OCI-LY7 (cell line): ENCODE results near the gene ARL4D. TPM values are rescaled to one million over a fixed set of nuclear protein-coding genes. Genes with fewer than 3 reads are reported as not detected.

Experiments used
- BruUV-seq: library from RNA; stranded (reverse); fragments of 400-500 nt; replicated peaks from 2 replicates; lab custom pipeline; 2021; lab: Mats Ljungman, UMichigan
- CTCF ChIA-PET: fragments of 300-600 bp; sonication (Branson Sonifier 250); formaldehyde crosslinking; loops from one replicate; lab custom pipeline; 2022; ENCODE audit warnings: antibody characterized with exemption; ENCODE audit not compliant: unreplicated experiment; lab: Charles Lee
- POLR2A ChIA-PET: fragments of 300-600 bp; sonication (Branson Sonifier 250); formaldehyde crosslinking; loops from one replicate; lab custom pipeline; 2022; ENCODE audit warnings: antibody characterized with exemption; lab: Charles Lee
- DNase-seq: peaks from one replicate; pipeline ENCODE4 v3.0.0-alpha.2; 2015; ENCODE audit warnings: low spot score
- H2AFZ ChIP-seq: fragments of 200-600 bp; sonication (generic), shearing (Covaris generic); 2 replicates; pipeline ENCODE4 v1.6.1; 2014; ENCODE audit warnings: mild to moderate bottlenecking, antibody characterized with exemption, low read length, moderate library complexity
- H3K27ac ChIP-seq: fragments of 200-600 bp; sonication (generic); 2 replicates; pipeline ENCODE4 v1.5.1; 2014; ENCODE audit warnings: mixed run types, low read depth, mild to moderate bottlenecking, moderate library complexity, low read length, inconsistent platforms; ENCODE audit not compliant: poor library complexity, severe bottlenecking
- H3K36me3 ChIP-seq: fragments of 200-600 bp; sonication (generic); 2 replicates; pipeline ENCODE4 v1.6.1; 2014; ENCODE audit warnings: mild to moderate bottlenecking, antibody characterized with exemption, low read length, moderate library complexity, mixed read lengths; ENCODE audit not compliant: insufficient read depth
- H3K4me1 ChIP-seq: fragments of 200-600 bp; sonication (generic); 2 replicates; pipeline ENCODE4 v1.5.1; 2014; ENCODE audit warnings: mild to moderate bottlenecking, low read length; ENCODE audit not compliant: insufficient read depth, poor library complexity, severe bottlenecking
- H3K4me2 ChIP-seq: fragments of 200-600 bp; sonication (generic); 2 replicates; pipeline ENCODE4 v1.6.1; 2014; ENCODE audit warnings: mild to moderate bottlenecking, low read length
- H3K4me3 ChIP-seq: fragments of 200-600 bp; sonication (generic); 2 replicates; pipeline ENCODE4 v1.5.1; 2014; ENCODE audit warnings: mild to moderate bottlenecking, low read depth, low read length; ENCODE audit not compliant: poor library complexity, severe bottlenecking
- H3K79me2 ChIP-seq: fragments of 200-600 bp; sonication (generic); 2 replicates; pipeline ENCODE4 v1.6.1; 2016; ENCODE audit warnings: low read depth, mild to moderate bottlenecking, low read length, moderate library complexity, mixed read lengths; ENCODE audit not compliant: insufficient read depth
- H3K9me2 ChIP-seq: fragments of 200-600 bp; sonication (generic); 2 replicates; pipeline ENCODE4 v1.6.1; 2016; ENCODE audit warnings: mild to moderate bottlenecking, low read length, mixed read lengths; ENCODE audit not compliant: insufficient read depth
- H3K9me3 ChIP-seq: fragments of 200-600 bp; sonication (generic); 2 replicates; pipeline ENCODE4 v1.6.1; 2014; ENCODE audit warnings: mild to moderate bottlenecking, mixed run types, low read length, mixed read lengths
- H4K20me1 ChIP-seq: fragments of 200-600 bp; sonication (generic); 2 replicates; pipeline ENCODE4 v1.6.1; 2014; ENCODE audit warnings: mild to moderate bottlenecking, antibody characterized with exemption, low read length, moderate library complexity, mixed read lengths; ENCODE audit not compliant: insufficient read depth
- EZH2phosphoT487 ChIP-seq: fragments of 200-600 bp; sonication (generic); IDR thresholded peaks from 2 replicates; pipeline ENCODE4 v1.6.1; 2018; ENCODE audit warnings: low read depth, borderline replicate concordance, mild to moderate bottlenecking, mixed run types, antibody characterized with exemption, low read length, moderate library complexity, mixed read lengths
- intact Hi-C: fragments of 100-400 bp; cut with micrococcal nuclease; formaldehyde crosslinking; loops from one replicate; pipeline ENCODE4 v1.10.0; 2022; ENCODE audit not compliant: unreplicated experiment
- total RNA-seq, 2 experiments: library from RNA; depleted of rRNA in 1 of 2; stranded (reverse); fragments of >200 nt in 1 of 2; shearing (Covaris generic) in 1 of 2; gene quantifications; 2 replicates each; pipeline ENCODE4 v1.2.3, GENCODE V29; 2014 to 2022
- TF ChIP-seq, protein P1 (sequence below): fragments of 200-600 bp; sonication (generic); conservative IDR thresholded peaks from 2 replicates; pipeline ENCODE4 v1.5.1; 2014; ENCODE audit warnings: mild to moderate bottlenecking, antibody characterized with exemption, low read length, moderate library complexity, mixed read lengths

ARL4D gene
- total RNA-seq, 2 experiments from 2014 or later = 0.72 to 1.4 TPM

DNA sequence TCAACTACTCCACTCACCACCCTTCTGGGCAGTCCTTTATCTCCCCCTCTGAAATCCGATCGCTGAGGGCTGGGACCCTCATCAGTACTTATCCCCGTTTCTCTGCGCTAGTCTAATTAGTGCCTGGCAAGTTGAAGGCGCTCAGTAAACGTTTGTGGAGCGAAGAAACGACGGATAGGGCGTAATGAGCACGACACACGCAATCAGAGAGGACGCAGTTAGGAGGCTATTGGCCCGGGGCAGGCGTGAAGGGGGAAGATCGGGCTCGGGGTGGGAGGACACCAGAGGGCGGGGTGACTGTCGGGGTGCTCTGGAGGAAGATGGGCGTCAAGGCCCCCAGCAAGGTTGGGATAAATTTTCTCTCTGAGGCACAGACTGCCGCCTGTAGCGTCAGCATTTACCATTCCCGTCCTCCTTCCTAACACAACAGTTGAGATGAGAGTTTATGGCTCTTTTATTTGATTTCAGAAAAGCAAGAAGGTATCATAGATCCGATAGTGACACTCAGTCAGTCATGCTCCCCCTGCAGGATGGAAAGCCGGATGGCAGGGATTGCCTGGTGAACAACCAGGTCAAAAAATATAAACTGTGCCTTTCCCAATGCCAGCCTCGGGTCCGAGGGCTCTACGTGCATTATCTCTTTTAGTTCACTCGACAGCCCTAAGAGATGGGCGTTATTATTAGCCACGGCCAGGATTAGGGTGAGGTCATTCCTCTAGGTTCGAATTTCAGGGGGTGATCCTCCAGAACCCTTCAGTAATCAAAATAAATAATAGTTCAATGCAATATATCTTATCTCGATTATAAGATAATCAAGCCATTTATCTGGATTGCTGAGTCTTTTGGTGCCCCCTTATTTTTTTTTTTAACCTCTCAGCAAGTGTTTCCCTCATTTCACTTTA lies 9.5 kb upstream of the ARL4D start:
- TF ChIP-seq, protein P1, sequence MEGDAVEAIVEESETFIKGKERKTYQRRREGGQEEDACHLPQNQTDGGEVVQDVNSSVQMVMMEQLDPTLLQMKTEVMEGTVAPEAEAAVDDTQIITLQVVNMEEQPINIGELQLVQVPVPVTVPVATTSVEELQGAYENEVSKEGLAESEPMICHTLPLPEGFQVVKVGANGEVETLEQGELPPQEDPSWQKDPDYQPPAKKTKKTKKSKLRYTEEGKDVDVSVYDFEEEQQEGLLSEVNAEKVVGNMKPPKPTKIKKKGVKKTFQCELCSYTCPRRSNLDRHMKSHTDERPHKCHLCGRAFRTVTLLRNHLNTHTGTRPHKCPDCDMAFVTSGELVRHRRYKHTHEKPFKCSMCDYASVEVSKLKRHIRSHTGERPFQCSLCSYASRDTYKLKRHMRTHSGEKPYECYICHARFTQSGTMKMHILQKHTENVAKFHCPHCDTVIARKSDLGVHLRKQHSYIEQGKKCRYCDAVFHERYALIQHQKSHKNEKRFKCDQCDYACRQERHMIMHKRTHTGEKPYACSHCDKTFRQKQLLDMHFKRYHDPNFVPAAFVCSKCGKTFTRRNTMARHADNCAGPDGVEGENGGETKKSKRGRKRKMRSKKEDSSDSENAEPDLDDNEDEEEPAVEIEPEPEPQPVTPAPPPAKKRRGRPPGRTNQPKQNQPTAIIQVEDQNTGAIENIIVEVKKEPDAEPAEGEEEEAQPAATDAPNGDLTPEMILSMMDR = peak; percentile 94
- no peak for TF ChIP-seq EZH2phosphoT487
- no peaks in the 10 kb centered on the region for H3K9me2 ChIP-seq

DNA sequence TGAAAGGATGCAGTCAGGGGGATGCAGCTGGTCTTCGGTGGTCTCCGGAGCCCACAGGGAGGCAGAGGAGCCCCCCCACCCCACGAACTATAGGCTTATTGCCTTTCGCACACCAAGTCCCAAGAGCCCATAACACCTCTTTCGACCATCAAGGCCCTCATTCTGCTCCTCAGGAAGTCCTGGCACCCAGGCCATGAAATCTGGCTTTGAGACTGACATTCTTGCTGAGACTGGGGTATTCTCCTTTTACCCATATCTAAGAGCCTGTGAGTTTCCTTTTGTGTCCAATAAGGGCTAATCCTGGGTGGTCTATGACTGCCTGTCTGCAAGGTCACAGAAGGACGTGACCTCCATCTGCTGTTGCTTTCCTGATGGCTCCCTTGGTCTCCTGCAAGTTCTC lies 6.4 kb upstream of the ARL4D start:
- DNase-seq = no peak
- ChIA-PET CTCF (interaction anchor here (2.4 kb wide), 1 partner anchor 91 kb away, joined by 12 read pairs; the partner anchor contains the start of gene DHX8), POLR2A (interaction anchor here (0.6 to 1.1 kb wide), 2 partner anchors 23 to 32 kb away, joined by 3 read pairs; no protein-coding TSS in a partner anchor)
- Histone ChIP-seq H3K27ac (no peak overlapping the region), H3K4me2 (no peak overlapping the region), H3K4me1 (peaks cover 9% of the 10 kb centered on the region), H3K9me3 (no peaks in the 10 kb centered on the region), H4K20me1 (no peaks in the 10 kb centered on the region), H3K9me2 (no peaks in the 10 kb centered on the region), H2AFZ (no peak overlapping the region), H3K4me3 (no peak overlapping the region), H3K36me3 (no peaks in the 10 kb centered on the region), H3K79me2 (no peaks in the 10 kb centered on the region)
- intact Hi-C loops = loop anchor here (5.0 kb wide), 2 partner anchors 185 to 280 kb away; no protein-coding TSS in a partner anchor
- TF ChIP-seq, protein P1 = no peak
- no peak for TF ChIP-seq EZH2phosphoT487
- BruUV-seq = no TSS peak

More for the DNA sequence above, 9.5 kb upstream of the ARL4D start:
- DNase-seq = peak; percentile 86
- Histone ChIP-seq H2AFZ (peak overlapping the region; percentile 79), H4K20me1 (no peaks in the 10 kb centered on the region), H3K4me1 (peaks cover 5% of the 10 kb centered on the region), H3K4me2 (peak overlapping the region; percentile 88), H3K36me3 (no peaks in the 10 kb centered on the region), H3K79me2 (no peaks in the 10 kb centered on the region), H3K4me3 (peak overlapping the region; percentile 72), H3K27ac (peak overlapping the region; percentile 67), H3K9me3 (no peaks in the 10 kb centered on the region)
- BruUV-seq = no TSS peak
- POLR2A ChIA-PET = interaction anchor here (1.5 to 2.0 kb wide), 2 partner anchors 21 to 95 kb away, joined by 8 read pairs; partner anchors contain the start of gene DHX8
- CTCF ChIA-PET = interaction anchor here (0.7 to 1.2 kb wide), 2 partner anchors 95 to 465 kb away, joined by 3 to 4 read pairs; partner anchors contain the start of gene DHX8
- intact Hi-C loops = loop anchor here (1.0 to 2.0 kb wide), 2 partner anchors 16 to 94 kb away; partner anchors contain the start of gene DHX8
